AG04450 (cell line): ENCODE results near the gene PTPN13. TPM values are rescaled to one million over a fixed set of nuclear protein-coding genes. Genes with fewer than 3 reads are reported as not detected.
A peak's percentile ranks its signal among the peaks of the same experiment; 100 is the strongest.

Experiments used
- CTCF ChIA-PET: fragments of 300-600, 350-600 bp; formaldehyde crosslinking; extraction: SDS; loops from one replicate; lab custom pipeline; 2022; ENCODE audit warnings: antibody characterized with exemption, inconsistent platforms; lab: Charles Lee
- POLR2A ChIA-PET: fragments of 350-600 bp; formaldehyde crosslinking; extraction: SDS; loops from one replicate; lab custom pipeline; 2021; ENCODE audit warnings: antibody characterized with exemption, inconsistent platforms; lab: Yijun Ruan, JAX
- DNase-seq: peaks from one replicate; pipeline ENCODE4 v3.0.0-alpha.2; 2011; ENCODE audit warnings: low read depth, low spot score
- H3K27ac ChIP-seq: one replicate; pipeline ENCODE4 v1.5.1; 2012; ENCODE audit warnings: low read depth, low read length, control low read depth
- H3K27me3 ChIP-seq: one replicate; pipeline ENCODE4 v1.6.0; 2012; ENCODE audit warnings: low read length; ENCODE audit not compliant: control insufficient read depth, insufficient read depth
- H3K4me3 ChIP-seq: 2 replicates; pipeline ENCODE4 v1.5.1; 2011; ENCODE audit warnings: mild to moderate bottlenecking, low read depth, low read length, control low read depth
- H3K9me3 ChIP-seq: 2 replicates; pipeline ENCODE4 v1.5.1; 2012; ENCODE audit warnings: low read length; ENCODE audit not compliant: control insufficient read depth, insufficient read depth
- CTCF ChIP-seq: IDR thresholded peaks from 2 replicates; pipeline ENCODE4 v1.5.1; 2011; ENCODE audit warnings: low read depth, low read length, control low read depth, inconsistent platforms
- polyA plus RNA-seq: library from polyadenylated mRNA; depleted of rRNA; stranded (reverse); fragments of >200 nt; gene quantifications from 2 replicates; pipeline ENCODE4 v1.2.3, GENCODE V29; 2011

Gene PTPN13
- polyA plus RNA-seq, 1 experiment = 26.7 TPM

- Histone ChIP-seq H3K27me3 (no peaks in the 10 kb centered on the region), H3K9me3 (no peaks in the 10 kb centered on the region), H3K4me3 (no peak overlapping the region), H3K27ac (no peak overlapping the region)
- no peak for TF ChIP-seq CTCF
- ChIA-PET POLR2A (no interaction called here), CTCF (interaction anchor here (1.1 to 1.2 kb wide), 2 partner anchors 75 to 348 kb away, joined by 4 read pairs; no protein-coding TSS in a partner anchor)
- no peak for DNase-seq
These were observed 253.5 kb downstream of the PTPN13 start for GRCh38 chr4:86847571-86847970.

DNA sequence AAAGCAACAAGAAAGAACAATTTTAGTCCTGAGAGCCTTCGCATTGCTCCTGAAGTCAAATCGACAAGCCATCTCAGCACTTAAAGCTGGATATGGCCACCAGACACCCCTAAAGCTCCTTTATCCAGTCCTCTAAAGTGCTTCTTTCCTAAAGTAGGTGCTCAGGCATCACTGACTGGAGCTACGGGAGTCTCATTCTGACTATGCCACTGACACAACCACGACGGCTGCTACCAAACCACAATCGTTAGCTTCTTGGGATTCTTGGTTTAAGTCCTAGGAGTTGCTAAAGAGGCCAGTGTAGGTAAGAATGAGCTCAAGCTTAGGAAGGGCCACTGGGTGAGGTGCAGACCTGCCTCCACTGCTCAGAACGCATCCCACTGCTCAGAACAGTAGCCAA, 254.0 kb downstream of the PTPN13 start:
- CTCF ChIA-PET = interaction anchor here (1.1 to 1.2 kb wide), 3 partner anchors 74 to 352 kb away, joined by 4 read pairs; no protein-coding TSS in a partner anchor
- no peak for TF ChIP-seq CTCF
- H3K9me3 ChIP-seq = no peaks in the 10 kb centered on the region
- no peak overlapping the region for H3K27ac ChIP-seq
- no peak overlapping the region for H3K4me3 ChIP-seq
- no peaks in the 10 kb centered on the region for H3K27me3 ChIP-seq
- POLR2A ChIA-PET = no interaction called here
- DNase-seq = no peak

DNA sequence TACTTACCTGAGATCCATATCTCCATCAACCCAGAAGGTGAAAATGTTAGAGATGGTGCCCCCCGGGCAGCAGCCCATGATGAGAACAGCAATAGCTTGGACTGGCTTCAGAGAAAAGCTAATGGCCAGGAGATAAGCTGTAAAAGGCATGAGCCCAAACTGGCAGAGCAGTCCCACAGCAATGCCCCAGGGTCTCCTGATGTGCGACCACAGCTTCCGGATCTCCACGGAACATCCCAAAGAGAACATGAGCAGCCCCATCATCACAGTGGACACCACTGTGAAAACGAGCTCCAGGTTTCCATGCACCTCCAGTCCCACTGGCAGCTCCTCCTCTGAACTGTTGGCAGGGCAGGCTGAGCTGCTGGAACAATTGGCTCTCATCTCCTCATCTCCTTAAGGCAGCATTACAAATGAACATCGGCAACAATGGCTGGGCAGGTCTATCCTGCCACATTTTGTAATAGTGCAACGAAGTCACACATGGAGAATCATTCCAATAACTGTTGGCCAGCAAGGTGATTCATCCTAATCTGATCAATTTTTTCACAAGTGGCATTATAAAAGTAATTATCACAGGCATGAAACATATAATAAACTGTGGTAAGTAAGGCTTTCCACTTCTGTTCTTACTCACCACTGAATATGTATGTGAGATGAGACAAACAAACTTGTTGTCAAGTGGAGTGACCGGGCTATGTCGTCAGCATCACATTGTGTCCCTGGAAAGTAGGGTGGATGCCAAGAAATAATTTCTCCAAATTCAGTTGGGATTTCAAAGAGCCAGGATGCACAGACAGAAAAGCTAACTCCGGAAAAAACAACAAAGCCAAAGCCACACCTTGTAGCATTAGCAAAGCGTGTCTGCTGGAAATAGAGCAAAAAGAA, 254.9 kb downstream of the PTPN13 start, which contains the start of gene SLC10A6:
SLC10A6 (minus strand) TSS at position 653 of the 888 bp plus-strand sequence; CDS start at position 384, 269 bp downstream.
- Histone ChIP-seq H3K27ac (no peak within 1 kb of the TSS), H3K4me3 (no peak within 1 kb of the TSS), H3K27me3 (no peaks in the 10 kb centered on the region), H3K9me3 (no peaks in the 10 kb centered on the region)
- TF ChIP-seq CTCF = no peak
- POLR2A ChIA-PET = no interaction called here
- DNase-seq = no peak
- CTCF ChIA-PET = interaction anchor here (1.1 to 1.3 kb wide), 4 partner anchors 74 to 353 kb away, joined by 3 to 4 read pairs (median 4); no protein-coding TSS in a partner anchor

- H3K4me3 ChIP-seq = no peak overlapping the region
- POLR2A ChIA-PET = interaction anchor here (0.7 kb wide), 1 partner anchor 13 kb away, joined by 4 read pairs; no protein-coding TSS in a partner anchor
- H3K9me3 ChIP-seq = no peaks in the 10 kb centered on the region
- TF ChIP-seq CTCF = no peak
- DNase-seq = no peak
- H3K27ac ChIP-seq = no peak overlapping the region
- no peaks in the 10 kb centered on the region for H3K27me3 ChIP-seq
- CTCF ChIA-PET = interaction anchor here (0.6 kb wide), 1 partner anchor 47 kb away, joined by 6 read pairs; no protein-coding TSS in a partner anchor
These were observed 259.1 kb downstream of the PTPN13 start for GRCh38 chr4:86853209-86853608.

- H3K27ac ChIP-seq = no peak overlapping the region
- DNase-seq = peak; percentile 29
- no peaks in the 10 kb centered on the region for H3K27me3 ChIP-seq
- ChIA-PET CTCF (interaction anchor here (1.0 to 1.6 kb wide), 2 partner anchors 357 to 360 kb away, joined by 4 to 5 read pairs; no protein-coding TSS in a partner anchor), POLR2A (no interaction called here)
- no peak for TF ChIP-seq CTCF
- H3K9me3 ChIP-seq = no peaks in the 10 kb centered on the region
- H3K4me3 ChIP-seq = no peak overlapping the region
These were observed 261.5 kb downstream of the PTPN13 start for GRCh38 chr4:86855572-86855971.
